Stimulated activated CD4-positive, alpha-beta T cell treated with anti-CD3 and anti-CD28 coated beads, Interleukin-2, amount 100 ng/mL, for 4 hours (primary cell): ENCODE data around the gene KCNA1.

Source experiments
- DNase-seq: peaks from one replicate; pipeline ENCODE4 v3.0.0-alpha.2; 2020; ENCODE audit warnings: low read depth

Gene KCNA1

DNA sequence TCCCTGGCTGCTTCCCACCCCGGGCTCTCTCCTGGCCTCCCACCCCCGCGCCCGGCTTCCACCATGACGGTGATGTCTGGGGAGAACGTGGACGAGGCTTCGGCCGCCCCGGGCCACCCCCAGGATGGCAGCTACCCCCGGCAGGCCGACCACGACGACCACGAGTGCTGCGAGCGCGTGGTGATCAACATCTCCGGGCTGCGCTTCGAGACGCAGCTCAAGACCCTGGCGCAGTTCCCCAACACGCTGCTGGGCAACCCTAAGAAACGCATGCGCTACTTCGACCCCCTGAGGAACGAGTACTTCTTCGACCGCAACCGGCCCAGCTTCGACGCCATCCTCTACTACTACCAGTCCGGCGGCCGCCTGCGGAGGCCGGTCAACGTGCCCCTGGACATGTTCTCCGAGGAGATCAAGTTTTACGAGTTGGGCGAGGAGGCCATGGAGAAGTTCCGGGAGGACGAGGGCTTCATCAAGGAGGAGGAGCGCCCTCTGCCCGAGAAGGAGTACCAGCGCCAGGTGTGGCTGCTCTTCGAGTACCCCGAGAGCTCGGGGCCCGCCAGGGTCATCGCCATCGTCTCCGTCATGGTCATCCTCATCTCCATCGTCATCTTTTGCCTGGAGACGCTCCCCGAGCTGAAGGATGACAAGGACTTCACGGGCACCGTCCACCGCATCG lies 1.8 kb downstream of the KCNA1 start:
- DNase-seq: no peak

DNA sequence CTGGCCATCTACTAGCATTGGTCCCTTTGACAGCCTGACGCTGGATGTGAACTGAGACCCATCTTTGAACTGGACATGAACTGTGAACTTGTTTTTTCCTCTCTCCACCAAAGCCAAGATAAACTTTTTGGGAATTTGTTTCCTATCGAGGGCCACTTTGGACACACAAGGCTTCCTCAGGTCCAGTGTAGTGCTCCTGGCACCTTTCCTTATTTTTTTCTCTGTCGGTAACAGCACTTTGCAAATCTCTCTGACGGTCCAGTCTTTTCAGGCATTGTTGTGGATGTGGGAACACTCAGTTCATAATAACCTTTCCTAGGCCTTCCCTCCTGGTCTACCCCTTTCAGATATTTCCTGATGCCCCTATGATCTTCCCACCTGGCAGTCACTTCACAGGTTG lies 5.0 kb downstream of the KCNA1 start:
- DNase-seq: no peak

- no peak for DNase-seq
Observed at GRCh38 chr12:4915752-4916151, 6.0 kb downstream of the KCNA1 start.

- DNase-seq: no peak
Observed at GRCh38 chr12:4918950-4919660, 9.4 kb downstream of the KCNA1 start.

DNA sequence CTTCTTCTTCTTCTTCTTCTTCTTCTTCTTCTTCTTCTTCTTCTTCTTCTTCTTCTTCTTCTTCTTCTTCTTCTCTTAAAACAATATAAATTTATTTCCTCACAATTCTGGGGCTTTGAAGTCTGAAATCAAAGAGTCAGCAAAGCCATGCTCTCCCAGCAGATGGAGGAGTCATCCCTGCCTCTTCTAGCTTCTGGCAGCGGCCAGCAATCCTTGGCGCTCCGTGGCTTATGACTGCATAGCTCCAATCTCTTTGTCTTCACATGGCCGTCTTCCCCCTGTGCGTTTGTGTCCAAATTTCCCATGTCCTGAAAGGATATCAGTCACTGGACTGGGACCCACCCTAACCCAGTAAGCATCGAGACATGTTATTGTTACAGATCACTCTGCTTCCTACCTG lies 22.9 kb downstream of the KCNA1 start:
- DNase-seq: no peak

GRCh38 chr12:4933411-4933810 lies 23.7 kb downstream of the KCNA1 start:
- DNase-seq: no peak

DNA sequence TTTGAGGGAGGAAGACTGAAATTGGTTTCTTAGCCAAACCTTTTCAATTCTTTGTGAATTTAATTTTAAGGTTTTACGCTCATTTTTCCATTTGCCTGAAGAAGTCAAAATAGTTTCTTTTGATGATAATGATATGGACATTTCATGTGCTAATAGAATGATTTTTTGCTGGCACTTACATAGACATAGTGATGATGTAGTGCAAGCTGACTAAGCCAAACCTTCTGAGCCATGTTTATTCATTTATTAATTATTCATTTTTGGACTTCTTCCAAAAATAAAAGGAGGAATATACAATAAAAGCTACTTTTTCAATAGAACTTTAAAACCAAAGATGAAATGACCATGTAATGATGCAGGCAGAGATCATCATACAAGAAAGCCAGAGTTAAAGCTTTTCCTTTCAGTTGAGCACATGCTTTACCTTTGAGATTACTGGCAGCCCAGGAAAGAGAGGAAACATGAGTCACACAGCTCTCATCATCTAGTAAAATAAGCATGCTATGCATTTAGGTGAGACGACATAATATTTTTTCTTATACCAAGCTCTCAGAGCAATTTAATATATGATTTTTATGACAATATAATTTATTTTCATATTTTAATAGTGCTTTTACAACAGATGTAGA lies 24.8 kb downstream of the KCNA1 start:
- no peak for DNase-seq

DNA sequence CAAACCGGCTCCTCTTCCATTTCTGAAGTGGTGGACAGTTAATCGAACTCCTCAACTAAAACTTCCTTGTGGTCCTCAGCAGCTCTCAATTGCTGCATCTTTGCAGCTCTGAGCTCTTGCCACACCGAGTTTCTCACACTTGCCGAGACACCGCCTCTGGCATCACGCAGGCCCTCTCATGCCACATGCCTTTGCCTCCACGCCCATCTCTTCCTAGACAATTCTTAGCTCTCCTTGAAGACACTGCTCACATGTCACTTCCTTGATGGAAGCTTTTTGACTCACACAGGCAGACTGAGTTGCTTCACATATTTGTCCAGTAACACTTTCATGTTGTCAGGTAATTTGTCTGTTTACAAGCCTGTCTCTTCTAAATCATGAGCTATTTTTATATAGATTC lies 29.2 kb downstream of the KCNA1 start:
- DNase-seq: no peak

DNA sequence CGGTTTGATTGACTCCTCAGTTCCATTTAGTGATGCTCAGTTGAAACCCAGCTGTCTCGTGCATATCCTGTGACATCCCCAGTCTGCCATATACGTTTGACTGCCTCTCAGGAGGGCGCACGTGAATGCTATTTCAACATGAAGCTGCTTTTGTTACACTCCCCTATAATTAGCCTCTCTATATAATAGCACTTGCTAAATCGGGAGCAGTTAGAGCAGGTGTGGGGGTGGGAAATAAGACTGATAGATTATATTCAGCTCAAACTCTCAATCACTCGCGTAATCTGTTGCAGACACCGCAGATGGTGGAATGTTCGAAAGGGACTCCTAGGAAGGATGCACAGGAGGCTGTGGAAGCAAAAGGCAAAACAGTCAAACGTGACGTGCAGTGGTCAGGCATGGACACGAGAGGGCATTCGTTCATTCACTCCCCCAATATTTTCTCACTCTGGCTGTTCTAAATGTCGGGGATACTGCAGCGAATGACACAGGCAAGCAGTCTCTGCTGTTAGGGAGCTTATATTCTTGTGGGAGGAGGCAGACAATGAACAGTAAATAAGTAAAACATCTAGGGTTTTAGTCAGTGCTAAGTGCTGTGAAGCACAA lies 29.8 kb downstream of the KCNA1 start:
- DNase-seq: no peak

- DNase-seq: no peak
Observed at GRCh38 chr12:4943067-4943937, 33.6 kb downstream of the KCNA1 start.

DNA sequence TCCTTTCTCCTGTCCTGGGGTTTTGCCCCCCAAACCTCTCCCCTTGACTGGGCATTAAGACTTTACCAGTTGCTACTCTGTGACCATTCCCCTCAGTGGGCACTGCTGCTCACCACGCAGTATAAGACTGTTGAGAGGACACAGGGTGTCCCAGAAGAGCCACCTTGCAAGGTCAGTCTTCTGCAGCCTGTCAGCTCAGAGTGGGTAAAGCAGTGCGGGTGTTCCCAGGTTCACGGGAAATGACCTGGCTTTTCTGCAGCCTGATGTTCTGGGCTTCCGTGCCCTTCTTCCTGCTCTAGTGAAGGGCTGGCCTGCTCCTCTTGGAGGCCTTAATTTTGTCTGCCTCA lies 34.2 kb downstream of the KCNA1 start:
- no peak for DNase-seq

- no peak for DNase-seq
Observed at GRCh38 chr12:4947253-4947652, 37.5 kb downstream of the KCNA1 start.

DNA sequence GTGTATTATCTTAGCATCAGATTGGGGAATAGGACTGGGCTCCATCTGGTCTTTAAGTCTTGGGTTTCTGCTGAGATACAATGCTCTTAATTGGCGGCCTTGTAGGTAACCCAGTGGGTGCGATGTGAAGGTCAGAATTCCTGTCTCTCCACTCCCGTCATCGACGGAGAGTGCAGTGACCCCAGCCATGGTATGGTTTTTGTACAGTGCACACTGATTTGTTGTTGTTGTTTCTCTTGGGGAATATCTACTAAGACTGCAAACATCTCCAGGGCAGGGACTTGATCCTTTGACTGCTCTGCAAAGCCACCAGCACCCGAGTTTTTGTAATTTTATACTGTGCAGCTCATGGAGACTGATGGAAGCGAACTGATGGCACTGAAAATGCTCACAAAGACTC lies 41.4 kb downstream of the KCNA1 start:
- no peak for DNase-seq

DNA sequence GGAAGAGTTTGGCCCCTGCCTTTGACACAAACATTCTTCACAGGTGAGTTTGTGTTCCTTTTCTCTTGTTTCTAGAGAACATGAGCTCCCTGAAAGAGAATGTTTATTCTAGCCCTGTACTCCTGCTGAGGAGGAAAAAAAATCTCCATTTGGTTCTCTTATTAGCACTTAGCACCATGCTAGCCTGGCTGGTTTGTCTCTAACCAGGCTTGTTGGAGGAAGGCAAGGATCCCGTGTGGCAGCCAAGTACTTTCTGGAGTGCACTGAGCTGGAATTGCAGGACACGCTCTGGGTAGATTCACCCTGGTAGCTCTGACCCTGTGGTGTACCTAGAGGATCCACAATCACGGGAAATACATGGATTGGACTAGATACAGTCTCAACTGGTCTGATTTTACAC lies 41.9 kb downstream of the KCNA1 start:
- DNase-seq: no peak

GRCh38 chr12:4954621-4955354 lies 45.1 kb downstream of the KCNA1 start:
- no peak for DNase-seq

DNA sequence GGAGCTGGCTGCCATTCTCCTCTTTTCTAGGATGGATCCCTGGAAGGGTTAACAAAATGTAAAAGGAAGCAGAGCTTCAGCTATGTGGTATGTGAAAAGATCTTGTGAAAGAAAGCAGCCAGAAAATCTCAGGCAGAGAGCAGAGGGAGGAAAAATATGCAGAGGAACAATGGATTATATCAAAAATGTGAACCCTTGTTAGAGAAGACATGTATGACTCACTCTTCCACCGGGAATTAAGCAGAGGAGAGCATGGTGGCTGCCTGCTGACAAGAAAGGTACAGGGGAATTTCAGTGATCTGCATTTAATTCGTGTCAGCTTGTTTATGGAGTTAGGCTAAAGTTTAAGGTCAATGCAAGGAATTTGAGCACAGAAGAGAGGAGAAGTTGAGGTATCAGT lies 46.3 kb downstream of the KCNA1 start:
- DNase-seq: no peak

GRCh38 chr12:4956968-4957367 lies 47.3 kb downstream of the KCNA1 start:
- no peak for DNase-seq

- DNase-seq: no peak
Observed at GRCh38 chr12:4957761-4958160, 48.1 kb downstream of the KCNA1 start.

GRCh38 chr12:4958697-4959375 lies 49.1 kb downstream of the KCNA1 start:
- DNase-seq: no peak

DNA sequence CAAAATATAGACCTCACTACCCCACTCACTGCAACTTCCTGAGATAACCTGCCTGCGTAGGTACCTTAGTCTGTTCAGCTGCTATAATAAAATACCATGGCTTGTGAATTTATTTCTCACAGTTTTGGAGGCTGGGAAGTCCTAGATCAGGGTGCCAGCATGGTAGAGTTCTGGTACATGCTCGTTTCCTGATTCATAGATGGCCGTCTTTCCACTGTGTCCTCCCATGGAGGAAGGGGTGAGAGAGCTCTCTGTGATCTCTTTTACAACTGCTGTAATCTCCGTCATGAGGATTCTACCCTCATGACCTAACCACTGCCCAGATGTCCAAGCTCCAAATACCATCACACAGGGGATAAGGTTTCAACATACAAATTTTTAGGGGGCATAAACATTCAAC lies 49.7 kb downstream of the KCNA1 start:
- DNase-seq: no peak

GRCh38 chr12:4960030-4960429 lies 50.3 kb downstream of the KCNA1 start:
- DNase-seq: no peak
